ENCODE measurements around the gene SMAGP.
A peak's percentile ranks its signal among the peaks of the same experiment; 100 is the strongest.
"Not testable (repeated sequence)": the region's sequence is repeated elsewhere in the genome, so short reads cannot be mapped to it uniquely, and the experiment has no call there.

Gene SMAGP

DNA sequence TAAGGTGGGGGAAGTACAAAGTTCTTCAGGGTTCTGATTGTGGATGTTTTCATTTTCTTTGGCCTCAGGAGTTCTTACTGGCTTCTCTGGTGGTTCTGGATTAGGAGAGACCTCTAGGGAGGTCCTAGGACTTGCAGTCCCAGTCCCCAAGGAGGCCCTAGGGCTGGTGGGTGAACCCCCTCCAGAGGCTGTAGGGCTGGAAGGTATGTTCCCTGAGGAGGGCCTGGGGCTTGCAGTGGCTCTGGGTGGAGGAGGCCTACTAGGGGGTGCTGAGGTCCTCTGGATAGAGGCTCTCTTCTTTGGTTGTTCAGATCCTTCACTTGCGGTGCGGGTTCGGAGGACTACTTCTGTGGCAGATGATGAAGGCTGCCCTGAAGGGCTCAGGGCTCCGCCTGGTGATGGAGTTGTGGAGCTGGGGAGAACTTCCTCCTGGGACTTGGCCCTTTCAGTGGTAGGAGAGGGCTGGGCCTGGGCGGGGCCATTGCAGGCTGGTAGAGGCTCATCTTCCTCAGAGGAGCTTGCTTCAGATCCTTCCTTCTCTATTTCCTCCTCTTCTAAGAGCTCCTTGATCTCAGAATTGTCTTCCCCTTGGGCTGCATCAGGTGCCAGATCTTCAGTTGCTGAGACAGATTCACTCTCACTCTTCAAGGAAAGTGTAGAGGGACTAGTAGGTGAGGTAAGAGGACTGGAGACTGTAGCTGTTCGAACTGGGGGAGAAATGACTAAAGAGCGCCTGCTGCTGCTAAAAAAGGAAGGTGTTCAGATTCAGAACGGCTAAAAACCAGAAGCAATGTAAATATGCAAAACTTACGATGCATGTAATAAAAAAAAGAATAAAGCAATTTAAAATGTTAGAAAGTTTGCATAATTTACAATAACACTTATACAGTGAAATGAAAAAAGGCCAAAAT is 21.6 kb upstream of the SMAGP start:
- H3K4me1 ChIP-seq (ENCODE audit: control insufficient read depth, insufficient read depth, low read length); H3K4me3 ChIP-seq (ENCODE audit: low read length): not testable (repeated sequence)

DNA sequence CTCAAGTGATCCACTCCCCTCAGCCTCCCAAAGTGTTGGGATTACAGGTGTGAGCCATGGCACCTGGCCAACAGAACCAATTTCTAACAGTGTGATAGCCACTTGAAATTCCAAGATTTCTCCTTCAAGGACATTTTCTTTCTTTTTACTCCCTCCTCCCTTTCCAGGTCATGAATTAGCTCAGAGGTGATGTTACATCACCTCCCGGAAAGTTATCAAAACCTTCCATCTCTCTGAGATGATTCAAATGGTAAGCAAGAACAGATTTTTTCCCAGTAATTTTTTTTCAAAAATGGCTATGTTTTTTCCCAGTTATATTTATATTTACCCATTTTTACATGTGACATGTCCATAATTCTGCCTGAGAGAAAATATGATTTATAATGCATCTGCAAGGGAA is 15.6 kb upstream of the SMAGP start:
- no peak overlapping the region for H3K4me3 ChIP-seq (ENCODE audit: low read length)
- peaks cover 8% of the 10 kb centered on the region for H3K4me1 ChIP-seq (ENCODE audit: control insufficient read depth, insufficient read depth, low read length)
- H3K9me3 ChIP-seq (replicated peaks; ENCODE audit: low read length), result no peaks in the 10 kb centered on the region
- no peaks in the 10 kb centered on the region for H3K36me3 ChIP-seq (ENCODE audit: insufficient read depth, low read length)
- no peaks in the 10 kb centered on the region for H3K27me3 ChIP-seq (ENCODE audit: control insufficient read depth, insufficient read depth, low read length)
- H3K4me2 ChIP-seq (ENCODE audit: low read length), result no peak overlapping the region
- no peak overlapping the region for H3K9ac ChIP-seq (ENCODE audit: low read depth, low read length)

More for the DNA sequence above, 21.6 kb upstream of the SMAGP start:
- not testable (repeated sequence) for H3K9me3 ChIP-seq (replicated peaks; ENCODE audit: low read length); H3K36me3 ChIP-seq (ENCODE audit: insufficient read depth, low read length); H3K4me2 ChIP-seq (ENCODE audit: low read length); H3K27me3 ChIP-seq (ENCODE audit: control insufficient read depth, insufficient read depth, low read length); H3K9ac ChIP-seq (ENCODE audit: low read depth, low read length)

DNA sequence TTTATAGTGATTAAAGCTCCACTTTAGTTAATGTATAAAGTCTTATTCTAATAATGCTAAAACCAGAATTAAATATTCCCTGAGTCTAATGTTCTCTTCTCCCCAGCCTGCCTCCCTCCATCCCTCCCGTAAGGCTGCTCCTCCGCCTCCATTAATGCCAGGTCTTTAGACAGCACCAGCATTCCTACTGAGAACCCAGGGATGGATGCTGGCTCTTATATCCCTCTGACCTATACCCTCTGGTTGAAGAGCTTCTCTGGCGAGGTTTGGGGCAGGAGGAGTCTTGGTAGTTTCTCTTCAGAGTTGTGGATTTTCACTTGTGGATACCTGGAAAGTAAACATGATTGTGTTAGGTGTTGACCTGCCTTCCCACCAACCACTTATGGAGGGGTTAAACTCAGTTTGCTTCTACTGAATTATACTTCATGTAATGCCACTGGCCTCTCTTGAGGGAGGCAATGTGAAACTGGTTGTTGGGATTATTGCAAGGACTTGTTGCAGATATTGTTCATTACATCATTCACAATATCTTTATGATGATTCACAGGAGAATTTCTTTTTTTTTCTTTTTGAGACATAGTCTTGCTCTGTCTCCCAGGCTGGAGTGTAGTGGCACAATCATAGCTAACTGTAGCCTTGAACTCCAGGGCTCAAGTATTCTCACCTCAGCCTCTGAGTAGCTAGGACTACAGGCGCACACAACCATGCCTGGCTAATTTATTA is 11.1 kb upstream of the SMAGP start:
- Histone ChIP-seq H3K27me3 (ENCODE audit: control insufficient read depth, insufficient read depth, low read length) (no peaks in the 10 kb centered on the region), H3K4me1 (ENCODE audit: control insufficient read depth, insufficient read depth, low read length) (peaks cover 8% of the 10 kb centered on the region), H3K4me3 (ENCODE audit: low read length) (no peak overlapping the region), H3K9me3 (replicated peaks; ENCODE audit: low read length) (no peaks in the 10 kb centered on the region), H3K36me3 (ENCODE audit: insufficient read depth, low read length) (no peaks in the 10 kb centered on the region), H3K9ac (ENCODE audit: low read depth, low read length) (no peak overlapping the region), H3K4me2 (ENCODE audit: low read length) (peak overlapping the region; percentile 13)

DNA sequence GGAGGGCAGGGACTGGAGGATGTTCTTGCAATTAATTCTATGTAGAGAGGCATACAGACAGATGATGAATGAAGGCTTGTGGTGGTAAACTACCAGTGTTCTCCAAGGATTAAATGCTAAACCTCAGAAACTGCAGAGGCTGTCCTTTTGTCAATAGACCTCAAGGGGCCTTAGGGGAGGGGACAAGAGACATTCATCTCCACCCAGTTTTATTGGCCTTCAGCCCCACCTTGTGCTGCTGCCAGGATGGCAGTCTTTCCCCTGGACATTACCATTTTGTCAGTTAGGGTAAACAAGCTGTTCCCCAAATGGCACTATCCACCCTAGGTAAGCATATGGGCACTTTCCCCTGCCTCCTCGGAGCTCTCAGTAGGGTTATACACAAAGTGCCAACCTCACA is 4.9 kb upstream of the SMAGP start:
- Histone ChIP-seq H3K4me3 (ENCODE audit: low read length) (no peak overlapping the region), H3K36me3 (ENCODE audit: insufficient read depth, low read length) (no peaks in the 10 kb centered on the region), H3K27me3 (ENCODE audit: control insufficient read depth, insufficient read depth, low read length) (no peaks in the 10 kb centered on the region), H3K4me1 (ENCODE audit: control insufficient read depth, insufficient read depth, low read length) (peaks cover 9% of the 10 kb centered on the region), H3K9me3 (replicated peaks; ENCODE audit: low read length) (no peaks in the 10 kb centered on the region), H3K4me2 (ENCODE audit: low read length) (no peak overlapping the region), H3K9ac (ENCODE audit: low read depth, low read length) (no peak overlapping the region)

DNA sequence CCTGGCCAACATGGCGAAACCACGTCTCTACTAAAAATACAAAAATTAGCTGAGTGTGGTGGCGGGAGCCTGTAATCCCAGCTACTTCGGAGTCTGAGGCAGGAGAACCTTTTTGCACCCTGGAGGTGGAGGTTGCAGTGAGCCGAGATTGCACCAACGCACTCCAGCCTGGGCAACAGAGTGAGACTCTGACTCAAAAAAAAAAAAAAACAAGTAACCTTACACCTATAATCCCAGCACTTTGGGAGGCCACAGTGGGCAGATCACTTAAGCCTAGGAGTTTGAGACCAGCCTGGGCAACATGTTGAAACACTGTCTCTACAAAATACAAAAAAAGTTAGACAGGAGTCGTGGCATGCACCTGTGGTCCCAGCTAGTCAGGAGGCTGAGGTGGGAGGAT is 2.6 kb upstream of the SMAGP start:
- not testable (repeated sequence) for H3K27me3 ChIP-seq (ENCODE audit: control insufficient read depth, insufficient read depth, low read length); H3K4me2 ChIP-seq (ENCODE audit: low read length); H3K4me3 ChIP-seq (ENCODE audit: low read length); H3K9ac ChIP-seq (ENCODE audit: low read depth, low read length); H3K36me3 ChIP-seq (ENCODE audit: insufficient read depth, low read length); H3K9me3 ChIP-seq (replicated peaks; ENCODE audit: low read length)
- peaks cover 26% of the 10 kb centered on the region for H3K4me1 ChIP-seq (ENCODE audit: control insufficient read depth, insufficient read depth, low read length)

DNA sequence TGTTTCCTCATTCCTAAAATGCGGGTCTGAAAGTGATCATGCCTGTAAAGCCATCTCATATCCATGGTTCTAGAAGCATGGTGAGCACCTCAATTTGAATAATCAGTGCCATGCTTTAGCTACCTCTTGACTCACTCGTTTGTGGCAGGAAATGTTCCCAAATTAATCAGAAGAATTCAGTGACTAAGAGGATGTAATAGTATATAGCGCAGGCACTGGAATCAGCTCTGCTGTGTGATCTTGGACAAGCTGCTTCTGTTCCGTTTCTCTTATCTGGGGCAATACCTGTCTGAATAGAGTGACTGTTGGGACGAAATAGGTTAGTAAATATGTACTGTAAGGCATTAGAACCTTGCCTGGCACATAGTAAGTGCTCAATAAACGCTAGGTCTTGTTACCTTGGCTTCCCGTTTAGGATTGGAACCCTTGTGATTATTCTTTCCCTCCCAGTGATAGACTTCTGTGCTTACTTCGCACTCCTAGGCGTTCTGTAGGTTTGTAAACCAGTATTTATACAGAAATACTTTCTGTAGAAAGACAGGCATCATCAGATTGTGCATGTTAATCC is 820 bp upstream of the SMAGP start:
- H3K9ac ChIP-seq (ENCODE audit: low read depth, low read length), result peak overlapping the region; percentile 85
- peaks cover 7% of the 10 kb centered on the region for H3K36me3 ChIP-seq (ENCODE audit: insufficient read depth, low read length)
- peaks cover 35% of the 10 kb centered on the region for H3K4me1 ChIP-seq (ENCODE audit: control insufficient read depth, insufficient read depth, low read length)
- H3K27me3 ChIP-seq (ENCODE audit: control insufficient read depth, insufficient read depth, low read length), result no peaks in the 10 kb centered on the region
- H3K4me3 ChIP-seq (ENCODE audit: low read length), result peak overlapping the region; percentile 75
- no peaks in the 10 kb centered on the region for H3K9me3 ChIP-seq (replicated peaks; ENCODE audit: low read length)
- peak overlapping the region; percentile 93 for H3K4me2 ChIP-seq (ENCODE audit: low read length)

DNA sequence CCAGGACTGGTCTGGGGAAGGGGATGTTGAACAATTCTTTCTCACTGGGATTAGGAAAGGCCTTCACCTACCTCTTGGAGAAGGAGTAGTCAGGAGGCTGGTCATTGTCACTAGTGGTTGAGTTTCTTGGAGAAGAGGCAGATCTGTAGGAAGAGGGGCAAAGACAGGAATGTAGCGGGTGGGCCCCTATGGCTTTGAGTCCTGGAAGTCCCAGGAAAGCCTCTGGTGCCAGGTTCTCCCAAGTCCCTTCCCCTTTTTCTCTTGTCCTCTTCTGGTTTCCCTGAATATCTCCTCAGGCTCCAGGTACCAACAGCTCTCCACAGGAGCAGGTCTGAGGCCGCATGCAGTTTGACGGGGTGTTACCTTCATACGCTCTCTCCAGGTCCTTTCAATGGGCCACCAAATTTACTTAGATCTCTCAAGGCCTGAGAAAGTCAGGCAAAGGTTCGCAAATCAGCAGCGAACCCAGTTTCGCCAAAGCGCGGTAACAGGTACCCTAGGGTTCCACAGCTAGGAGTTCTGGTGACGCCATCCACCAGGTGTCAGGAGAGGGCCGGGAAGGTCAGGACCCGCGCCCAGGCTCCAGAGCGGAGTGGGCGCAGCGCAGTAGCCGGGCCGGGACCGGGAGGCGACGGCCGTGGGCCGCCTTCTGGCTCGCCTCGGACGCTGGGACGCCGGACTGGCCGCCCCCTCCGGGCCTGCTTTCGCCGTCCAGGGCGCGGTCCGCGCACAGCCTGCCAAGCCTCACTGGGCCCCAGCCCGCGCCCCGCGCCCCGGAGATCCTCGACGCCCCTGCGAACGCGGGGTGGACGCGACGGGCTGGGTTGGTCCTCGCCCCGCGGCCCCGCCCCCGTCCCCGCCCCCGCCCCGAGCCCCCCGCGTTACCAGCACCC is 795 bp downstream of the SMAGP start:
- Histone ChIP-seq H3K4me1 (ENCODE audit: control insufficient read depth, insufficient read depth, low read length) (peaks cover 36% of the 10 kb centered on the region), H3K27me3 (ENCODE audit: control insufficient read depth, insufficient read depth, low read length) (no peaks in the 10 kb centered on the region), H3K4me3 (ENCODE audit: low read length) (peak overlapping the region; percentile 75), H3K9ac (ENCODE audit: low read depth, low read length) (peak overlapping the region; percentile 85), H3K9me3 (replicated peaks; ENCODE audit: low read length) (no peaks in the 10 kb centered on the region), H3K4me2 (ENCODE audit: low read length) (peak overlapping the region; percentile 93), H3K36me3 (ENCODE audit: insufficient read depth, low read length) (peaks cover 11% of the 10 kb centered on the region)

DNA sequence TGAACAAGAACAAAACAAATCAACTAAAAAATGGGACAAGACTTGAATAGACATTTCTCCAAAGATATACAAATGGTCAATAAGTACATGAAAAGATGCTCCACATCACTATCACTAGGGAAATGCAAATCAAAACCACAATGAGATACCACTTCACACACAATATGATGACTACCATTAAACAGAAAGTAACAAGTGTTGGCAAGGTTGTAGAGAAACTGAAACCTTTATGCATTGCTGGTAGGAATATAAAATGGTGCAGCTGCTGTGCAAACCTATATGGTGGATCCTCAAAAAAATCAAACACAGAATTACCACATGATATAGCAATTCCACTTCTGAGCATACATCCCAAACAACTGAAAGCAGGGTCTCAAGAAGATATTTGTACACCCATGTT is 5.2 kb downstream of the SMAGP start:
- no peak overlapping the region for H3K9ac ChIP-seq (ENCODE audit: low read depth, low read length)
- H3K4me2 ChIP-seq (ENCODE audit: low read length), result no peak overlapping the region
- no peak overlapping the region for H3K4me3 ChIP-seq (ENCODE audit: low read length)
- no peaks in the 10 kb centered on the region for H3K27me3 ChIP-seq (ENCODE audit: control insufficient read depth, insufficient read depth, low read length)
- peaks cover 31% of the 10 kb centered on the region for H3K4me1 ChIP-seq (ENCODE audit: control insufficient read depth, insufficient read depth, low read length)
- H3K9me3 ChIP-seq (replicated peaks; ENCODE audit: low read length), result no peaks in the 10 kb centered on the region
- H3K36me3 ChIP-seq (ENCODE audit: insufficient read depth, low read length), result peaks cover 14% of the 10 kb centered on the region

DNA sequence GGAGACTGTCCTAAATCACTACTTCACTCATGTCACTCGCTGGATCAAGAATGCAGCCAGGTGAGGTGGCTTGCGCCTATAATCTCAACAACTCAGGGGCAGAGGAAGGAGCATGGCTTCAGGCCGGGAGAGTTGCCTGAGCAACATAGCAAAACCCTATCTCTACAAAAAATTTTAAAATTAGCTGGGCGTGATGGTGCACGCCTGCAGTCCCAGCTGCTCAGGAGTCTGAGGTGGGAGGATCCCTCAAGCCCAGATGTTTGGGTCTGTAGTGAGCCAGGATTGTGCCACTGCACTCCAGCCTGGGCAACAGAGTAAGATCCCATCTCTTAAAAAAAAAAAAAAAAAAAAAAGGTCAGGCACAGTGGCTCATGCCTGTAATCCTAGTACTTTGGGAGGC is 5.9 kb downstream of the SMAGP start:
- Histone ChIP-seq H3K9me3 (replicated peaks; ENCODE audit: low read length) (no peaks in the 10 kb centered on the region), H3K27me3 (ENCODE audit: control insufficient read depth, insufficient read depth, low read length) (no peaks in the 10 kb centered on the region), H3K4me2 (ENCODE audit: low read length) (no peak overlapping the region), H3K9ac (ENCODE audit: low read depth, low read length) (no peak overlapping the region), H3K36me3 (ENCODE audit: insufficient read depth, low read length) (peaks cover 14% of the 10 kb centered on the region), H3K4me3 (ENCODE audit: low read length) (no peak overlapping the region), H3K4me1 (ENCODE audit: control insufficient read depth, insufficient read depth, low read length) (peaks cover 27% of the 10 kb centered on the region)

DNA sequence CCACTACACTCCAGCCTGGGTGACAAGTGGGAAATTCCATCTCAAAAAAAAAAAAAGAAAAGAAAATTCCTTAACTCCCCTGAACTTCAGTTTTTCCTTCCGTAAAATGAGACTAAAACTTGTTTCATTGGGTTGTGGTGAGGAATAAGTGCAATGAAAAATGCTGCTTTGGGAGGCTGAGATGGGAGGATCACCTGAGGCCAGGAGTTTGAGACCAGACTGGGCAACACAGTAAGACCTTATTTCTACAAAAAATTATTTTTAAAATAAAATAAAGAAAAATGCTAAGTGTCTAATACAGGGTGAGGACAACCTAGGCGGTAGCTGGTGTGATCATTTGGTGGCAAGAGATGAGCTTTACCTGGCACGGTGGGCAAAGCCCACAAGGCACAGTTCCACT is 6.9 kb downstream of the SMAGP start:
- Histone ChIP-seq H3K4me1 (ENCODE audit: control insufficient read depth, insufficient read depth, low read length) (peaks cover 19% of the 10 kb centered on the region), H3K27me3 (ENCODE audit: control insufficient read depth, insufficient read depth, low read length) (no peaks in the 10 kb centered on the region), H3K4me3 (ENCODE audit: low read length) (no peak overlapping the region), H3K9ac (ENCODE audit: low read depth, low read length) (no peak overlapping the region), H3K9me3 (replicated peaks; ENCODE audit: low read length) (no peaks in the 10 kb centered on the region), H3K36me3 (ENCODE audit: insufficient read depth, low read length) (peaks cover 14% of the 10 kb centered on the region), H3K4me2 (ENCODE audit: low read length) (no peak overlapping the region)

DNA sequence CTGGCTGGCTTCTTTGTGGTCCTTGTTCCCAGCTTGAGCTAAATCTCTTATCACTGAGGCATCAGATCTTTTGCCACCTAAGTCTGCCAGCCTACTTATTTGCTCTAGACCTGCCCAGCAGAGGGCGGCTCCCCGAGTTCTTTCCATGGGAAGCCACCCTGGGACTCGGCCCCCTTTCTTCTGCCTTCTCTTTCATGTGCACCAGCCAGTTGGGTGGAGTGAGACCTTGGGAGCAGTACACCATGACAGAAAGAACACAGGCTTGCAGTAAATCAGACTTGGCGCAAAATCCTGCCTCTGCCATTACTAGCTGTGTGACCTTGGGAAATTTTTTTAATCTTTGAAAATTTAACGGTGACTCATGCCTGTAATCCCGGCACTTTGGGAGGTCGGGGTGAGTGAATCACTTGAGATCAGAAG is 7.4 kb downstream of the SMAGP start:
- H3K4me2 ChIP-seq (ENCODE audit: low read length), result no peak overlapping the region
- peaks cover 13% of the 10 kb centered on the region for H3K4me1 ChIP-seq (ENCODE audit: control insufficient read depth, insufficient read depth, low read length)
- H3K36me3 ChIP-seq (ENCODE audit: insufficient read depth, low read length), result peaks cover 9% of the 10 kb centered on the region
- H3K27me3 ChIP-seq (ENCODE audit: control insufficient read depth, insufficient read depth, low read length), result no peaks in the 10 kb centered on the region
- no peak overlapping the region for H3K4me3 ChIP-seq (ENCODE audit: low read length)
- no peak overlapping the region for H3K9ac ChIP-seq (ENCODE audit: low read depth, low read length)
- no peaks in the 10 kb centered on the region for H3K9me3 ChIP-seq (replicated peaks; ENCODE audit: low read length)
